Muscle of arm (tissue), 12 donors: ENCODE measurements around the gene SMARCA1. TPM values are rescaled to one million over a fixed set of nuclear protein-coding genes. Genes with fewer than 3 reads are reported as not detected.

Experiments used
- DNase-seq: peaks from one replicate; pipeline ENCODE4 v3.0.0-alpha.2; 2013
- polyA plus RNA-seq, 12 donors: library from polyadenylated mRNA; unstranded; fragments of 120-200 nt; gene quantifications; one replicate each; pipeline ENCODE4 v1.2.1, GENCODE V29; 2013; ENCODE audit not compliant: insufficient read length in 12 of 12

Gene SMARCA1
- polyA plus RNA-seq, 12 donors, result 78.7 to 100.0 (median 92.2) TPM; not detected in 1

- DNase-seq, result no peak
Measured at GRCh38 chrX:129461801-129462456, 61.4 kb downstream of the SMARCA1 start.

GRCh38 chrX:129452523-129452922 lies 70.8 kb downstream of the SMARCA1 start:
- no peak for DNase-seq

GRCh38 chrX:129450123-129450522 lies 73.2 kb downstream of the SMARCA1 start:
- no peak for DNase-seq

- DNase-seq, result no peak
Measured at GRCh38 chrX:129449148-129449547, 74.1 kb downstream of the SMARCA1 start.

GRCh38 chrX:129445436-129445835 lies 77.9 kb downstream of the SMARCA1 start:
- no peak for DNase-seq

GRCh38 chrX:129433945-129434344 lies 89.3 kb downstream of the SMARCA1 start:
- DNase-seq, result no peak

GRCh38 chrX:129433461-129433860 lies 89.8 kb downstream of the SMARCA1 start:
- DNase-seq, result no peak

- DNase-seq, result no peak
Measured at GRCh38 chrX:129427267-129427666, 96.0 kb downstream of the SMARCA1 start.

GRCh38 chrX:129423191-129423590 lies 100.1 kb downstream of the SMARCA1 start:
- no peak for DNase-seq

GRCh38 chrX:129404670-129405008 lies 118.7 kb downstream of the SMARCA1 start:
- DNase-seq, result no peak

GRCh38 chrX:129403974-129404669 lies 119.2 kb downstream of the SMARCA1 start:
- DNase-seq, result no peak

Other genes with a start within 250 kb of the SMARCA1 start
- 10 to 100 TPM in 10 of 12 donors, 1 to 10 TPM in 1, not detected in 1; 10.0 to 18.2 (median 14.2) TPM for gene OCRL, start 16.8 kb upstream of the SMARCA1 start, polyA plus RNA-seq
- 10 to 100 TPM in 9 of 12 donors, 1 to 10 TPM in 2, not detected in 1; 7.6 to 21.9 (median 14.2) TPM for gene APLN, start 131.5 kb upstream of the SMARCA1 start, polyA plus RNA-seq
- gene XPNPEP2, start 215.5 kb upstream of the SMARCA1 start, polyA plus RNA-seq, result 10 to 100 TPM in 1 of 12 donors, 1 to 10 TPM in 10, not detected in 1; 2.7 to 44.5 (median 3.9) TPM